K562 (cell line): ENCODE measurements around the gene CLCN5. TPM values are rescaled to one million over a fixed set of nuclear protein-coding genes. Genes with fewer than 3 reads are reported as not detected.

ENCODE experiments used
- ATAC-seq: fragments of 200-7000 bp; cut with Tn5 transposase; 3 replicates; pipeline ENCODE4 v1.9.1; 2020; ENCODE audit warnings: moderate library complexity
- BruUV-seq: library from RNA; stranded (reverse); fragments of 400-500 nt; replicated peaks from 2 replicates; lab custom pipeline; 2021; lab: Mats Ljungman, UMichigan
- CTCF ChIA-PET: fragments of 300-600 bp; formaldehyde crosslinking; extraction: SDS; loops from one replicate; lab custom pipeline; 2021; ENCODE audit warnings: low intra/inter-chr PET ratio; lab: Yijun Ruan, JAX
- POLR2A ChIA-PET: fragments of 300-600, 350-650 bp; sonication (Branson Sonifier 250); formaldehyde crosslinking; extraction: SDS; loops from one replicate; lab custom pipeline; 2021; ENCODE audit warnings: antibody characterized with exemption, inconsistent platforms; lab: Yijun Ruan, JAX
- DNase-seq, 4 experiments: peaks; one replicate each; pipeline versions ENCODE4 v3.0.0 to v3.0.0-alpha.2; 2011 to 2018; ENCODE audit warnings: low spot score in 3 of 4, mixed read lengths in 3 of 4; ENCODE audit errors: extremely low read depth in 1 of 4
- FAIRE-seq: peaks from 2 replicates; lab custom pipeline; 2011; peaks lifted over from hg19 to GRCh38; lab: Jason Lieb, UNC
- H2AFZ ChIP-seq: 2 replicates; pipeline ENCODE4 v1.6.0; 2011; ENCODE audit warnings: low read depth, low read length, control low read depth, inconsistent platforms
- H3K27ac ChIP-seq: fragments of 200-600 bp; 3 replicates; pipeline ENCODE4 v1.8.0; 2011; ENCODE audit warnings: low read depth, mild to moderate bottlenecking, control low read depth, inconsistent platforms, low read length, moderate library complexity, mixed read lengths; ENCODE audit errors: extremely low read depth
- H3K27me3 ChIP-seq, 2 experiments: fragments of 300-600 bp in 1 of 2; 2 replicates in 1 of 2; 3 replicates in 1 of 2; pipeline versions ENCODE4 v1.6.0 to v1.8.0; 2011; ENCODE audit warnings: inconsistent platforms in 2 of 2, low read length in 2 of 2, mild to moderate bottlenecking in 1 of 2, mixed read lengths in 1 of 2, moderate library complexity in 1 of 2; ENCODE audit not compliant: control insufficient read depth in 2 of 2, insufficient read depth in 2 of 2
- H3K36me3 ChIP-seq: fragments of 300-600 bp; 3 replicates; pipeline ENCODE4 v1.8.0; 2011; ENCODE audit warnings: mild to moderate bottlenecking, low read length, inconsistent platforms; ENCODE audit not compliant: control insufficient read depth, insufficient read depth
- H3K4me1 ChIP-seq, 2 experiments: fragments of 200-600 bp in 1 of 2; replicated peaks in 1 of 2; 2 replicates in 1 of 2; 3 replicates in 1 of 2; pipeline versions ENCODE4 v1.5.1 to v1.8.0; 2011; ENCODE audit warnings: inconsistent platforms in 2 of 2, low read length in 2 of 2, mild to moderate bottlenecking in 1 of 2, mixed read lengths in 1 of 2, moderate library complexity in 1 of 2; ENCODE audit not compliant: control insufficient read depth in 2 of 2, insufficient read depth in 2 of 2
- H3K4me2 ChIP-seq: 2 replicates; pipeline ENCODE4 v1.6.1; 2011; ENCODE audit warnings: low read length, control low read depth, inconsistent platforms, mixed read lengths; ENCODE audit not compliant: insufficient read depth
- H3K4me3 ChIP-seq: fragments of 200-600 bp; sonication (generic), shearing (Covaris generic); 2 replicates; pipeline ENCODE4 v1.5.1; 2016; ENCODE audit warnings: control low read depth, inconsistent platforms
- H3K79me2 ChIP-seq: fragments of 200-600 bp; 3 replicates; pipeline ENCODE4 v1.8.0; 2011; ENCODE audit warnings: low read length, inconsistent platforms; ENCODE audit not compliant: control insufficient read depth, insufficient read depth
- H3K9ac ChIP-seq, 2 experiments: 2 replicates each; pipeline versions ENCODE4 v1.6.0 to v1.6.1; 2011; ENCODE audit warnings: low read depth in 2 of 2, low read length in 2 of 2, control low read depth in 1 of 2, inconsistent platforms in 1 of 2, mild to moderate bottlenecking in 1 of 2, mixed read lengths in 1 of 2; ENCODE audit not compliant: insufficient read depth in 1 of 2
- H3K9me1 ChIP-seq: one replicate; pipeline ENCODE4 v1.6.0; 2011; ENCODE audit warnings: inconsistent platforms, mild to moderate bottlenecking, low read length, moderate library complexity; ENCODE audit not compliant: control insufficient read depth, insufficient read depth
- H3K9me3 ChIP-seq: replicated peaks from 2 replicates; pipeline ENCODE4 v1.5.1; 2011; ENCODE audit warnings: low read depth, low read length, inconsistent platforms; ENCODE audit not compliant: control insufficient read depth, insufficient read depth
- H4K20me1 ChIP-seq: replicated peaks from 2 replicates; pipeline ENCODE4 v1.6.1; 2011; ENCODE audit warnings: low read length, inconsistent platforms, mixed read lengths; ENCODE audit not compliant: control insufficient read depth, insufficient read depth
- MIER1 ChIP-seq: fragments of 450-650 bp; IDR thresholded peaks from 2 replicates; pipeline ENCODE4 v1.6.1; 2016; ENCODE audit warnings: antibody characterized with exemption, mild to moderate bottlenecking, low read depth
- PATZ1 ChIP-seq: fragments of 250-450 bp; sonication (Bioruptor Pico); IDR thresholded peaks from 2 replicates; pipeline ENCODE4 v1.5.0; 2020; ENCODE audit warnings: mild to moderate bottlenecking, borderline replicate concordance
- TRIM24 ChIP-seq, 2 experiments: fragments of 450-650 bp; IDR thresholded peaks; 2 replicates each; pipeline ENCODE4 v1.6.1; 2016
- ZBTB5 ChIP-seq: fragments of 450-650 bp; IDR thresholded peaks from 2 replicates; pipeline ENCODE4 v1.6.1; 2017; ENCODE audit warnings: antibody characterized with exemption
- ZBTB9 ChIP-seq: fragments of 450-650 bp; formaldehyde crosslinking; IDR thresholded peaks from 2 replicates; pipeline ENCODE4 v1.4.0; 2020; ENCODE audit warnings: mild to moderate bottlenecking, moderate library complexity
- ZNF184 ChIP-seq: sonication (generic); formaldehyde crosslinking; IDR thresholded peaks from 2 replicates; pipeline ENCODE4 v1.5.0; 2020; ENCODE audit warnings: missing genetic modification reagents
- ZNF431 ChIP-seq: sonication (generic); formaldehyde crosslinking; IDR thresholded peaks from 2 replicates; pipeline ENCODE4 v1.8.0; 2022; ENCODE audit warnings: mild to moderate bottlenecking, missing genetic modification reagents
- ZNF592 ChIP-seq: fragments of 450-650 bp; IDR thresholded peaks from 2 replicates; pipeline ENCODE4 v1.6.1; 2017; ENCODE audit warnings: antibody characterized with exemption, mild to moderate bottlenecking
- WGBS: fragments of 100-300 bp; shearing (Covaris generic); methylation state at CpG from one replicate; pipeline ENCODE4 v1.1.6; 2016; ENCODE audit warnings: low coverage, mixed read lengths; ENCODE audit not compliant: insufficient coverage; ENCODE audit errors: missing lambda C conversion rate; 5-methylcytosine and 5-hydroxymethylcytosine counted together
- in situ Hi-C: fragments of 300-500 bp; cut with MboI; formaldehyde crosslinking; loops from 4 replicates; pipeline ENCODE4 v1.15.0; 2018; ENCODE audit warnings: inconsistent platforms, mixed read lengths
- intact Hi-C: fragments of 100-400 bp; cut with micrococcal nuclease; formaldehyde crosslinking; loops from 2 replicates; pipeline ENCODE4 v1.14.2; 2022
- polyA plus RNA-seq, 8 experiments: library from polyadenylated mRNA; depleted of rRNA in 4 of 8; stranded (reverse) in 5 of 8; unstranded in 3 of 8; fragments of >200 nt; fragmentation: Nextera tagmentation in 2 of 8; fragmentation: Illumina TruSeq in 1 of 8; extraction: Ambion mirVana in 2 of 8; extraction: Trizol in 1 of 8; gene quantifications; 2 replicates each; pipeline versions ENCODE4 v1.2.1 to v1.2.3, GENCODE V29; 2011 to 2014; ENCODE audit warnings: inconsistent platforms in 1 of 8, missing spikeins in 1 of 8
- total RNA-seq, 7 experiments: library from RNA; depleted of rRNA in 6 of 7; stranded (reverse); fragments of >200 nt in 6 of 7; fragmentation: Illumina TruSeq in 2 of 7; extraction: Trizol in 2 of 7; gene quantifications; 2 replicates each; pipeline versions ENCODE4 v1.2.1 to v1.2.3, GENCODE V29; 2011 to 2021; ENCODE audit warnings: low replicate concordance in 1 of 7

Gene CLCN5
- total and polyA plus RNA-seq, 9 of the 15 experiments (the other 6 are each of a cell fraction or from before 2014, with no cell fraction given): 0.94 to 11.8 (median 7.1) TPM

DNA sequence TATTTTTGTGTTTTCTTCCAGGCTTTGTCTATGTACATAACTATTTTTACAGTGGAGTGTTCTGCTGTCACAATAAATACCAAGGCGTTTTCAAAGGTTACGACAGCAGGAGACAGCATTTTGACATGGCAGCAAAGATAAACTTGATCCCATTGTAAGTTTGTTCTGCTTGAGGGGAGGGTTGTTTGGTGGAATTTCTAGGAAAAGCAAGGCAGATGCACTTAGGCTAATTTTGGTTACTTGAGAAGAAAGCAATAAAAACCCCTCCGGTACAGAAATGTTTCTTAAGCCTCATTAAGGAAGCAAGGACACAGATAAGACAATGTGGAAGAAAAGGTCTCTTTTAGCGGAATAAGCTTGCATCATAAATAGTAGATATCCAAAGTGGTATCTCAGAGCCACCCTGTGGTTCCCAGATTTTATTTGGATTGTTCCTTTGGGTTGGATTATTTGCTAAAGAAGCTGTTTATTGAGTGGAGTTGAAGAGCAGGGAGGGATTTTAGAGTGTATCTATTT is 54.3 kb downstream of the CLCN5 start (continued):
- TF ChIP-seq PATZ1 (CRISPR knock-in tag) (no peak), MIER1 (no peak)

DNA sequence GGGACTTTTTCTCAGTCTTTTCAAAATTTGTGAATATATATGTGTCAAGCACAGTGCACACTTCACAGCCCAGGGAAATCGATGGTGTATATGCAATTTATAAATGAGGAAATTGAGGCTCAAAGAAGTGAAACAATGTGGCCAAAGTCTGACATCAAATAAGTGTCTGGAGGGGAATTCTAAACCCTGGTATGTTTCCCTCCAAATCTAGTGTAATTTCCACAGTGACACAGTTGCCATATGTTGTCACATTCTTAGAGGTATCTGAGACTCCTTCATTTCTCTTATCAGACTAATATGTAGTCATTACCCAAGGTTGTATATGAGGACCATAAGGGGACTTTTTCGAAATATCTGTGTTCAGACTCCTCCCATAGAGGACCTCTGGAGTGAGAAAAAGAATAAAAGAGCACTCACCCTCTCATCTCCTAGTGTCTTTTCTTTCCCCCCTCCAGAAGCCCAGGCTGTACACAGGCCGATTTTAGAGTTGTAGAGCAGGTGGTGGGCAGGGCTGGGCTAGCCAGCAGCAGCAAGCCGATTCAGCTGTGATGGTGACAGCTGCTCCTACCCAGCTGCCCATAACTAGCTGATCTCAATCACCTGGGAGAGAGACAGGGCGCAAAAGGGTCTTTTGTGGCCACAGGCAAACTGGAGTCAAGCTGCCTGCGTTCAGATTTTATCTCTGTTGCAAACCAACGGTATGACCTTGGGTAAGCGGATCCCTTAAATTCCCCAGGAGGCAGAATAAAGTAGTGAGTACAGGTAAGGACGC is 55.1 kb downstream of the CLCN5 start:
- H4K20me1 ChIP-seq: no peaks in the 10 kb centered on the region
- POLR2A ChIA-PET: no interaction called here
- WGBS: 18% methylated on average over 8 of the region's 9 CpGs
- no peak overlapping the region for H3K9ac ChIP-seq
- no peak overlapping the region for H3K4me3 ChIP-seq
- H3K9me3 ChIP-seq: no peaks in the 10 kb centered on the region
- no peak for TF ChIP-seq ZNF592
- no peak for TF ChIP-seq TRIM24 (IDR thresholded peaks at IDR 0.05)
- TF ChIP-seq ZNF431 (CRISPR knock-in tag): no peak
- TF ChIP-seq ZBTB9: no peak
- no peak for TF ChIP-seq ZNF184 (CRISPR knock-in tag)
- TF ChIP-seq ZBTB5: no peak
- TF ChIP-seq, all 486 proteins: peak for 0
- no peak overlapping the region for H2AFZ ChIP-seq
- no peak overlapping the region for H3K4me2 ChIP-seq
- in situ Hi-C loops (no loop called here), intact Hi-C loops (no loop called here)
- ATAC-seq: no peak
- BruUV-seq: no TSS peak
- no peaks in the 10 kb centered on the region; a peak in 1 of 5 replicates for H3K4me1 ChIP-seq
- H3K36me3 ChIP-seq: no peaks in the 10 kb centered on the region
- FAIRE-seq: no peak
- no peaks in the 10 kb centered on the region for H3K9me1 ChIP-seq
- H3K27me3 ChIP-seq: no peaks in the 10 kb centered on the region
- H3K27ac ChIP-seq: no peak overlapping the region
- CTCF ChIA-PET: no interaction called here
- no peaks in the 10 kb centered on the region for H3K79me2 ChIP-seq
- no peak for DNase-seq
